HL-60 (cell line): ENCODE data around the gene CHST3.

Source experiments
- CTCF ChIP-seq: IDR thresholded peaks from one replicate; pipeline ENCODE4 v1.5.1; 2011; ENCODE audit warnings: low read length, control low read depth, inconsistent platforms; ENCODE audit not compliant: insufficient read depth
- GABPA ChIP-seq: IDR thresholded peaks from 2 replicates; pipeline ENCODE4 v1.6.1; 2012; ENCODE audit warnings: low read depth
- POLR2AphosphoS5 ChIP-seq: IDR thresholded peaks from 2 replicates; pipeline ENCODE4 v1.6.1; 2012; ENCODE audit warnings: low read depth
- REST ChIP-seq: IDR thresholded peaks from 2 replicates; pipeline ENCODE4 v1.6.1; 2012; ENCODE audit warnings: low read depth; ENCODE audit not compliant: insufficient replicate concordance

GRCh38 chr10:72037266-72037665, 73.1 kb downstream of the CHST3 start:
- TF ChIP-seq CTCF (no peak), REST (no peak), POLR2AphosphoS5 (no peak), GABPA (no peak)
